Activated naive CD4-positive, alpha-beta T cell treated with anti-CD3 and anti-CD28 coated beads, Interleukin-2, amount 50 U/mL, for 16 hours (primary cell): ENCODE measurements around the gene HLX.

Source experiments
- DNase-seq: peaks from one replicate; pipeline ENCODE4 v3.0.0-alpha.2; 2020

The HLX gene, protein sequence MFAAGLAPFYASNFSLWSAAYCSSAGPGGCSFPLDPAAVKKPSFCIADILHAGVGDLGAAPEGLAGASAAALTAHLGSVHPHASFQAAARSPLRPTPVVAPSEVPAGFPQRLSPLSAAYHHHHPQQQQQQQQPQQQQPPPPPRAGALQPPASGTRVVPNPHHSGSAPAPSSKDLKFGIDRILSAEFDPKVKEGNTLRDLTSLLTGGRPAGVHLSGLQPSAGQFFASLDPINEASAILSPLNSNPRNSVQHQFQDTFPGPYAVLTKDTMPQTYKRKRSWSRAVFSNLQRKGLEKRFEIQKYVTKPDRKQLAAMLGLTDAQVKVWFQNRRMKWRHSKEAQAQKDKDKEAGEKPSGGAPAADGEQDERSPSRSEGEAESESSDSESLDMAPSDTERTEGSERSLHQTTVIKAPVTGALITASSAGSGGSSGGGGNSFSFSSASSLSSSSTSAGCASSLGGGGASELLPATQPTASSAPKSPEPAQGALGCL

DNA sequence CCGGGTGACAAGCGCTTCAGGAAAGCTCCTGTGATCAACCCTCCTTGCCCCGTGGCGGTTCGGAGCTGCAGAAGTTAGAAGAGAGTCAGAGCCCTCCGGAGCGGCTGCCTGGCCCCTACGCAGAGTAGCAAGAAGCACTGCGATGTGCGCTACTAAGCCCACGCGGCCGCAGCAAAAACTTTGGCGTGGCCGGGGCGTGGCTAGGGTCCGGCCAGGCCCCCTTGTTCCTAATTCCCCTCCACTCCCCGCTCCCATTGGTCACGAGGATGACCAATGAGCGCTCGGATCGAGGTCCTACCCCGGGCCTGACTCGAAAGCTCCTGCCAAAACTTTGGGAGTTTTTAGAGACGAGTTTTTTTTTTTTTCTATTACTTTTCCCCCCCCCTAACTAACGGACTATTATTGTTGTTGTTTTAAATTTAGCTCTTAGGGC, at the start of gene HLX:
HLX (plus strand) TSS at position 368 of the 433 bp plus-strand sequence. CDS start 415 bp downstream, outside the sequence.
- no peak for DNase-seq

DNA sequence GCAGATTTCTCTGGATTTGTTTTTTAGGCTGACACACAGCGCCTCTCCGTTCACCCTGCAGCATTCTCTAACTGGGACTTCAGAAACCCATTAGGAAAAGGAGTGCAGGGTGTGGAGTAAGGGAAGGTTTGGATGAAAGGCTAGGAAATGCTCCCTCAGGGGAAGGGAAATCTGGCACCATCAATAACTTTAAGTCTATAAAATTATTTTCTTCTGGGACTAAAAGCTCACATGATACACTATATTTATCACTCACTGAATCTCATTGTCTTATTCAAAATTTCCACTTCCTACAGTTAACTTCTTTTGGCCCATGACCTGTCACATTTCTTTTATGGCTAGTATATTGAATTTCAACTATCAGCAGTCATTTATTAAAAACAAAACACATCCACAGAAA, 45.8 kb upstream of the HLX start:
- no peak for DNase-seq

DNA sequence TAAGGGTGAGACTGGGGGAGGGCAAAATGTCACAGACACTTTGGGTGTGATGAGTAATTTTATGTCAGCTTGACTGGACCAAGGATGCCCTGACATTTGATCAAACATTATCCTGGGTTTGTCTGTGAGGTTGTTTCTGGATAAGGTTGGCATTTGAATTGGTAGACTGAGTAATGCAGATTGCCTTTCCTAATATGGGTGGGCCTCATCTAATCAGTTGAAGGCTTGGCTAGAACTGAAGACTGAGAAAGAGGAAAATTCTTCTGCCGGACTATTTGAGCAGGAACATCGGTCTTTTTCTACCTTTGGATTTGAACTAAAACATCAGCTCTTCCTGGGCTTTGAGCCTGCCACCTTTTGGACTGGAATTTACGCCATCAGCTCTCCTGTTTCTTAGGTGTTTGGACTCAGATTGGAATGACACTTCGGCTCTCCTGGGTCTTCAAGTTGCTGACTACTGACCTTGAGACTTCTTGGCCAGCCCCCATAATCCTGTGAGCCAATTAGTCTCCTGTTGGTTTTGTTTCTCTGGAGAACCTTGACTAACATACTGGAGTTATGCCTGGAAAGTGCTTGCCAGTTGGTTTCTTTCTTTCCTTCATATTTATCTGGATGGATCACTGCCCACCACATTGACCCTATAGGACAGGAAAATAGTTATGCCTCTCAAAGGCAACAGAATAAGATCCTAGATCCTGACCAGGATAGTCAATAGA, 44.9 kb upstream of the HLX start:
- no peak for DNase-seq

DNA sequence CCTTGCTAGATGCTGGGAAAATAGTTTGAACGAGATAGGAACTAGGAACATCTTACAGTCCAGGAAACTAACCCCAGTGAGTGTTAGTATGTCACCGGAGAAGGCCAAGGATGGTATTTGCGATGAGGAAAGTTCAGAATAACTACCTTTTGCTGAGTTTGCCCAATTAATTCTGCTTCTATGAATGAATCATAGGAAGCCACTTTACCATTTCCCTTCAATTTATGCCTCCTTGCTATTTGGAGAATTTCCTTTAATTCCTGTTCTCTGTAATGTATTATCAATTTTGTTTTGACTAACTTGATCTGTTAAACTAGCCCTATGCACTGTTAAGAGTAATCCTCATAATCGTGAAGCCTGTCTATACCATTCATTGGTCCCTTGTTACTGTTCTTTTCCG, 40.7 kb upstream of the HLX start:
- DNase-seq: no peak

DNA sequence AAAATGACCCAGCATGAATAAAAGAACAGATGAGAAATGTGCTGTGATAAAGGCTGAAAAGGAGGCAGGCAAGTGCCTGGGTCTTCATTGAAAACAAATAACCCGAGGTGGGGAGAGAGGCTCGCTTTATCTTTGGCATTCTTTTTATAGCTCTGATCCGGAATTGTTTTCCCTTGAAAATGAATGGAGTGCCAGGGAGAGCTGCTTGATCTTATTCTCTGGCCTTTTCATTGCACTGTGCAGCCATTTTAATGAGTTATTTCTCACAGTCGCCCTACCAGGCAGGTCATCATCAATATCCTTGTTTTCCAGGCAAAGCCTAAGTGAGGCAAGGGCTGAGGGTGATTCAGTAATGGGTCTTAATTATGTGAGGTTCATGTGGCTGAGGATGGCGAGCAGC, 39.8 kb upstream of the HLX start:
- no peak for DNase-seq

DNA sequence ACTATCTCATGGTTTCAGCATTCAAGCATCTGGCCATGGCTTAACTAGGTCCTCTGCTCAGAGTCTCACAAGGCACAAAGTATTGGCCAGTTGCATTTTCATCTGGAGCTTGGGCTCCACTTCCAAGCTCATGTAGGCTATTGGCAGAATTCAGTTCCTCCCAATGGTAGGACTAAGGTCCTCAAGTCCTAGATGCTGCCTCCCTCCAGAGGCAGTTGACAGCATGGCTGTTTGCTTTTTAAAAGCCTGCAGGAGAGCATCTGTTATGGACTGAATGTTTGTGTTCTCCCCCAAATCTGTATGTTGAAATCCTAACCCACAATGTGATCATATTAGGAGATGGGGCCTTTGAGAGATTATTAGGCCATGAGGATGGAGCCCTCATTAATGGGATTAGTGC, 38.0 kb upstream of the HLX start:
- no peak for DNase-seq

DNA sequence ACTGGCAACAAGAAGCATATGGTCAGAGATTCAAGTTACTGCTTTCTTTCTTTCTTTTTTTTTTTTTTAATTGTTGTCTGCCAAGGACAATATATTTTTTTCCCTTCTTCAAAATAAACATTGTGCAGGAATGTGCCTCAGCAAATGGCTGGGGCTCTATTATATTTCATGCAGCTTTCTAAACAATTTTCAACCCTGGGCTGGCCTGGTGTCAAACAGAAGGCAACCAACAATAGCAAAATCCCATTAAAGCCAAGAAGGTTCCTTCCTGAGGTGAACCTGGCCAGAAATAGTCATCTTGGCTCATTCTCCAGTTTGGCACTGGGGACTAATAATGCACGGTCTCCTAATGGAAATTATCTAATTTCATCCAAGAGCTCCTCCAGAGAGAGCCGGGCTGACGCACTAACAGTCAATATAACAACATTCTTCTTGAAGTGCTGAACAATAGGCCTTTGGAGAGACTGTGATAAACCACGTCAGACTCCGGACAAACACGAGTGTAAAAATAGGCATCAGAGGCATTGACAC, 35.7 kb upstream of the HLX start:
- no peak for DNase-seq

DNA sequence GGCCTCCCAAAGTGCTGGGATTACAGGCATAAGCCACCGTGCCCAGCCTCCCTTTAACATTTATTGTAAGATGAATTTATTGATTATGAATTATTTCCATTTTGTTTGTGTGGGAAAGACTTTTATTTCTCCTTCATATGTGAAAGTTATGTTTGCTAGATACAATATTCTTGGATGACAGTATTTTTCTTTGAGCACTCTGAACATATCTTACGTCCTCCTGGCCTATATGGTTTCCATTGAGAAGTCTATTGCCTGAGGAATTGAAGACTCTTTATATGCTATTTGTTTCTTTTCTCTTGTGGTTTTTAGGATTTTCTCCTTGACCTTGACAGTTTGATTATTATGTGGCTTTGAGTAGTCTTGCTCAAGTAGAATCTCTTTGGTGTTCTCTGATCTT, 26.8 kb upstream of the HLX start:
- no peak for DNase-seq

DNA sequence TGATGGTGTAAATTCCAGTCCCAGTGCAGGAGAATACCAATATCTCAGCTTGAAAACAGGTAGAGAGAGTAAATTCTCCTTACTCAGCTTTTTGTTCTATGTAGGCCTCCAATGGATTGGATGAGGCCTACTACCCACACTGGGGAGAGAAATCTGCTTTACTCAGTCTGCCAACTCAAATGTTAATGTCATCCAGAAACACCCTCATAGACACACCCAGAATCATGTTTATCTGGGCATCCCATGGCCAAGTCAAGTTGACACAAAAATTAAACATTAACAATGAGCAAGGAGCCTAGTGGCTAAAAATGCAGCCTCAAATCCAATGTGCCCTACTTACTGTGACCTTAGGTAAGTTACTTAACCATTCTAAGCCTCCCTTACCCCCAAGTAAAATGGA, 6.9 kb upstream of the HLX start:
- DNase-seq: no peak

DNA sequence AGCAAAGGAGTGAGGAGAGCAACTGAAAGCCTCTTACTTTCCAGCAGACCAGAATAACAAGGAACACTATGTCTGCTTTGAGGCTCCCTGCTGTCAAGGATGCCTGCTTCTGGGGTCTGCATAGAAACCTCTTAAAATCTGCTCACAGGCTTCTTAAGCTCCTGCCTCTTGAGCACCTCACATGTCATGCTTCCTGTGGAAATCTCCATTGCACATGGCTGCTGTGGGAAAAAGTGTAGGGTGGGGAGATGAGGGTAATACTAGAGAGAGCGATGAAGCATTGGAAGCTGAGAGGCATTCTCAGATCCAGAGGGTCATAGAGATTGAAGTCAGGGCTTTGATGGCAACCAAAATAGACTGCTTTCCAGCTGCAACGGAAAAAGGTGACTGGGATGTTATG, 6.2 kb upstream of the HLX start:
- no peak for DNase-seq

DNA sequence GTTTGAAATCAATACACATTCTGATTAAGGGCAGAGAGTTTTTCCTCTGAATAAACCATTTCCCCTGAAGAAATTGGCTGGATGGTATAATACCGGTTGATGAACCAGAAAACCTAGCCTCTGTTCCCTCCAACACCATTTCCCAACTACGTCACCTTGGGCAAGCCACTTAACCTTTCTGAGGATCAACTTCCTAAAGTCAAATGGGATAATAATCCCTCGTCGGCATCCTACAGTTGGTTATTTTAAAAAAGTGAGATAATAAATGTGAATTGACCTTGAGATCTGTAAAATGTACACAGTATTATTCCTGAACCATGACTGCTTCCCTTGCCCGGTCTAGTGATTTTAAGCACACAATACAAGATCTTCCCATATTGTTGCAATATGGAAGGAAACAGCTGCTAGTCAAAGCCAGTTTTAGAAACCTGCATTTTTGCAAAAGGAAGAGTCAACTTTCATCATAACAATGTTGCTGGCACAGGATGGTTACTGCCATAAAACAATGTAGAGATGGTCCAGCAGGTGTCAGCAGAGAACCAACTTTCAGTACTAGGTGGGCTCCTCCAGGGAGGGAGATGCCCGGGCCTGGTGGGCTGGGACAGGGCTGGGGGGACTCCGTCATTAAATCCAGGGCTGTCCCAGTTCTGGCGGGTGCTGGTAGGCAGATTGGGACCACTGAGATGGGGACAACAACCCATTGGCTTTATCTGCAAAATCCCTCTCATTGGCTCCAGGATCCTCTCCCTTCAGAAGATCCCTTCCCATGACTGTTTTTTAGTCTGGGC, 5.2 kb upstream of the HLX start:
- DNase-seq: no peak

DNA sequence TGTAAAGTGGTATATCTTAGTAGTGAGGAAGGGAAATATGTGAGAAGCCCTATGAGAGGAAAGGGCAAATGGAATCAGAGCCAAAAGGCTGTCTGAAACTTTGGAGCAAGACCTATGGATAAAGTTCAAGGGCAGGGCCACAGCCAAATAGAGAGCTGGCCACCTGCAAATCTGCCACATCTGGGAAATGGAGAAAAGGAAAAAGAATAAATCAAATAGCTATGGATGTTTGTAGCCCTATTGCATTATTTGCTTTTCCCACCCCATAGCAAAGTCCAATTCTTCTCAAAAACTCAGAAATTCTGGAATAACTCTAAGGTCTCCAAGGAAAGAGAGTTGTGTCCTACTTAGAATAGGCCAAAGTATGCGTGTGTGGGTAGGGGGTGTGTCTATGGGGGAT, 4.0 kb upstream of the HLX start:
- no peak for DNase-seq

DNA sequence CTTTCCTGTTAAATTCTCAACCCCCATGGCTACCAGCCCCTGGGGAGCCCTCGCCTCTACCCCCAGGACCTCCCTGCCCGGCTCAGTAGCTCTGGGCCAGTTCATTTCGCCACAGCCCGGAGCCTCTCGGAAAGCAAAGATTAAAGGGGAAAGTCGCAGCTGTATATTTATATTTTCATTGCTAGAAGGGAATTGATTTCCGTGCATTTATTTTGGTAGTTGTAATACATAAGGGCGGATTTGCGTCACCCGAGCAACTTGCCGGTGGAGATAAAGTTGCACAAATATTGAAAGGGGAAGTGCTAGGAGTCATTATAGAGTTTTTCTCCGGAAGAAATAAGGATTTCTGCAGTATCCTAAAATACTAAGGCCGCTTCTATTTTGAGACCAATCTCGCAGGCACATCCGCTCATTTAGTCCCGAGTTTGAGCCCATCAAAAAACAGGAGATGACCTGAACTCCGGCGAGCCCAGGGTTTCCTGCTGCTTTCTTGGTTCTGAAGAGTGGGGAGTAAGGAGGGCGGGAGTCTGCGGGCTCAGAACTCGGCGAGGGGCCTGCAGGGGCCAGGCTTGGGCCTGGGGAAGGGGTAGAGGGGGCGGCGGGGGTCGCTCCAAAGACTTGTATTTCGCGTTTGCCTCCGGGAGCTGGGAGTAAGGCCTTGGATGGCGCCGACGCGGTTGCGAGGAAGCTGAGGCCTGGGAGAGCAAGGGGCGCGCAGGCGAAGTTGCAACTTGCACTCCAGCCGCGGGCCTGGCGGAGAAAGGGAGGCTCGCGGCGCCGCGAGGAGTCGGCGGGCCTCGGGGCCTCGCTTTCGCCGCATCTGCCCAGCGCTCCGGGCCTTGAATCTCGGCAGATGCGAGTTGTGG, 2.5 kb upstream of the HLX start:
- DNase-seq: no peak

DNA sequence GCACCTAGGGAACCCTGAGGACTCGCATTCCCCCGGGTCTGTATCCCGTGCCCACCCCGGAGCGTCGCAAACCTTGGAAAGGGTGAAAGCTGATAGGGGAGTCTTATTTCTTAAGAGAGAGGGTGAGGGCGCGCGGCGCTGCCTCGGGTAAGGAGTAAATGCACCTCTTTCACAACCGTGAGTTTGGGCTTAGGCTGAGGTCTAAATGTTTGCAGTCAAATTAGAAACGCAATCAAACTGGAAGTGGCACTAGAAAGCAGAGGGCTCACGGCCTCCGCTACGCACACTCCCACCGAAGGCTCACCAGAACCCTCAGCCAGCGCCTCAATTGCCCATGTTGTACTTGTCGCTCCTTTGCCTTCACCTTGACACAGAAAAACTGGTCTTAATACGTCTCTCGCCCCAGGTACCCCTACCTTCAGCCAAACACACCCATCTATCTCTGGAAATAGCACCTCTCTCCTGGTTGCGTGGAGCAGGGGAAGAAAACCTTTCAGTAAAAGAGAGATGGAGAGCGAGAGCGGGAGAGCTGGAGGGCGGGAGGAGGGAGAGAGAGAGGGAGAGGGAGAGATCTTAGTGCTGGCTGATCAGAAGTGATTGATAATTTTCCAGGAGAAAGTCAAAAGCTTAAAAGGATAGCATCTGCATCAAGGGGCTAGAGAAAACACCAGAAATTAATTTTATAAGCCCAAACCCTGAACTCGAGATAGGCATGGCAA, 1.7 kb upstream of the HLX start:
- DNase-seq: no peak

DNA sequence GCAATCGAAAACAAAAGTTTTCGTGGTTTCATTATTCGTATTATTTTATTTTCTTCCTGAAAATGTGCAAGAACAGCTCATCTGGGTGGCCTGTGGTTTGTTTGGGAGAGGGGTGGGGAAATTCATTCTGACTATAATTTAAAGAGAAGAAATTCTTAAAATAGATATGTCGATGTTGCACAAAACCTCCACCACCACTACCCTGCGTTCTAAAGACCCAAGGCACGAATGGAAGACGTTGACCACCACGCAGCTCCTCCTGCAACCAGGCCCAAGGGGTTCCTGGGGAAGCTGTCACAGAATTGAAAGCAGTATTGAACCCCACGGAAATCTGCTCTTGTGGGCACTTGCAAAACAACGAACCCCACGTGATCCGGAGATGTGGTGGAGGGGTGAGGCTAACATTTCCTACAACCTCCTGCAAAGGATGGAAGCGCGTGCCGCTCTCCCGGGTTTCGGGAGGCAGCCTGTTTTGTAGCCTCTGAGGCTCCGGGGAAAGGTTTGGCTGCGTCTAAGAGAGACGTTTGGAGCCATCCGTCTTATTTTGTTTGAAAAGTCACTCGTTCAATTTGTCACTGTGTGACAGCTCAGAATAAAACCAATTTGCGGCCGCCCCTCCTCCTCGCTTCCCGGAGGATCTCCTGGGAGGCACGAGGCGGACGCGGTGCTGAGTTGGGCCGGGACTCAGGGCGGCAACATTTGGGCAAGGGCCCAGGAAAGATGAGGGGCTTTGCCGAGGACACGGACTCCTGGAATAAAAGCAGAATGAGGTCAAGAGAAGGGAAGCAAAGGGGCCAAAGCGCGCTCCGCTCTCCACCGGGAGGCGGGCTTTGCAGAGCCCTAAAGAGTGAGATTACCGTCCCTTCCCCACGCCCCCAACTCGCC, 810 bp upstream of the HLX start:
- no peak for DNase-seq

DNA sequence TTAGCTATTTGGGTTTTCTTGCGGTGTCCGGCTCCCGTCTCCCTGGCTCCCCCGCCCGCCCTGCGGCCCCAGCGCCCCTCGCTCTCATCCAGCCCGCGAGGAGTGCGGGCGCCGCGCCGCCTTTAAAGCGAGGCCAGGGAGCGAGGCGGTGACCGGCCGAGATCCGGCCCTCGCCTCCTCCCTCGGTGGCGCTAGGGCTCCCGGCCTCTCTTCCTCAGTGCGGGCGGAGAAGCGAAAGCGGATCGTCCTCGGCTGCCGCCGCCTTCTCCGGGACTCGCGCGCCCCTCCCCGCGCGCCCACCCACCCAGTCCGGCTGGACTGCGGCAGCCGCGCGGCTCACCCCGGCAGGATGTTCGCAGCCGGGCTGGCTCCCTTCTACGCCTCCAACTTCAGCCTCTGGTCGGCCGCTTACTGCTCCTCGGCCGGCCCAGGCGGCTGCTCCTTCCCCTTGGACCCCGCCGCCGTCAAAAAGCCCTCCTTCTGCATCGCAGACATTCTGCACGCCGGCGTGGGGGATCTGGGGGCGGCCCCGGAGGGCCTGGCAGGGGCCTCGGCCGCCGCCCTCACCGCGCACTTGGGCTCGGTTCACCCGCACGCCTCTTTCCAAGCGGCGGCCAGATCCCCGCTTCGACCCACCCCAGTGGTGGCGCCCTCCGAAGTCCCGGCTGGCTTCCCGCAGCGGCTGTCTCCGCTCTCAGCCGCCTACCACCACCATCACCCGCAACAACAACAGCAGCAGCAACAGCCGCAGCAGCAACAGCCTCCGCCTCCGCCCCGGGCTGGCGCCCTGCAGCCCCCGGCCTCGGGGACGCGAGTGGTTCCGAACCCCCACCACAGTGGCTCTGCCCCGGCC, 492 bp downstream of the HLX start:
- no peak for DNase-seq

DNA sequence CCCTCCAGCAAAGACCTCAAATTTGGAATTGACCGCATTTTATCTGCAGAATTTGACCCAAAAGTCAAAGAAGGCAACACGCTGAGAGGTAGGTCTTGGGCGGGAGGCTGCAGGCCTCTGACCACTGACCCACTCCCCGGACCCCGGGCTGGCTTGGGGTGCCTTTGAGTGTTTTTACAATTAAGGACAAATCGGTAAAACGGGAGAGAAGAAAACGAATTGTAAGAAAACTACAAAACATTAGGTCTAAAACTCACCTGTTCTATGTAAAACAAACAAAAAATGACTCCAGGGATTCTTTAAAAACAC, 1.1 kb downstream of the HLX start:
- no peak for DNase-seq

DNA sequence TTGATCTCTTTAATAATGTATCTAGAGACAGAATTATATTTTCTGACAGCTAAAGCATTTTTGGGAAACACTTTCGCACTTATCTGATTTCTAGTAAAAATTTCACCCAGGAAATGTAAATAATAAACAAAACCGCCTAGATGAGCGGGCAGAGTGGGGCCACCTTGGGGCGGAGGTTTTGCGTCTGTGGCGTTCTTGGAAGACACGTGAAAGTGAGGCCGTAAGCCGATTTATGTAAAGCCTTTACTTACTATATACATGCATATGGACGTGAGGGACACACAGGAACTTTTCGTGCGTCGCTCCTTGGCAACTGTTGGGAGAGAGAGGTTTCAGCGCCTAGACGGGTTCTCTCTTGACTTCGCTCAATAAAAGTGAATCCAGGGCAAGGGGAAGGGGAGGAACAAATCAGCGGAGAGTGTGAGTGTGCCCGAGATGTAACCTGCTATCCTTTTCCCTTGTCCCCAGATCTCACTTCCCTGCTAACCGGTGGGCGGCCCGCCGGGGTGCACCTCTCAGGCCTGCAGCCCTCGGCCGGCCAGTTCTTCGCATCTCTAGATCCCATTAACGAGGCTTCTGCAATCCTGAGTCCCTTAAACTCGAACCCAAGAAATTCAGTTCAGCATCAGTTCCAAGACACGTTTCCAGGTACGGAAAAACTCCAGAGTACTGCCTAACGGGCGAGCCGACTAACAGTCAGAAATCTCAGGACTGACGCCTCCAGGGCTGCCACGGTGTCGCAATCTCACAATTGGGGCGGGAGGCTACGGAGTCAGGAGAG, 1.7 kb downstream of the HLX start:
- DNase-seq: no peak
